Cardiac fibroblast (primary cell): Measurements from ENCODE around the gene ZNG1E.
"Not testable (repeated sequence)": the region's sequence is repeated elsewhere in the genome, so short reads cannot be mapped to it uniquely, and the experiment has no call there.

Experiments
- DNase-seq, 2 donors: peaks; one replicate each; pipeline versions ENCODE4 v3.0.0 to v3.0.0-alpha.2; 2010; ENCODE audit warnings: low read depth in 2 of 2
- H3K4me3 ChIP-seq, 2 donors: replicated peaks in 1 of 2; 1 replicate in 1 of 2; 2 replicates in 1 of 2; pipeline ENCODE4 v1.5.1; 2011; ENCODE audit warnings: low read depth in 2 of 2, low read length in 2 of 2, mild to moderate bottlenecking in 2 of 2, moderate library complexity in 1 of 2
- CTCF ChIP-seq: IDR thresholded peaks from one replicate; pipeline ENCODE4 v1.5.1; 2011; ENCODE audit warnings: low read depth, mild to moderate bottlenecking, low read length, inconsistent platforms

ZNG1E gene

DNA sequence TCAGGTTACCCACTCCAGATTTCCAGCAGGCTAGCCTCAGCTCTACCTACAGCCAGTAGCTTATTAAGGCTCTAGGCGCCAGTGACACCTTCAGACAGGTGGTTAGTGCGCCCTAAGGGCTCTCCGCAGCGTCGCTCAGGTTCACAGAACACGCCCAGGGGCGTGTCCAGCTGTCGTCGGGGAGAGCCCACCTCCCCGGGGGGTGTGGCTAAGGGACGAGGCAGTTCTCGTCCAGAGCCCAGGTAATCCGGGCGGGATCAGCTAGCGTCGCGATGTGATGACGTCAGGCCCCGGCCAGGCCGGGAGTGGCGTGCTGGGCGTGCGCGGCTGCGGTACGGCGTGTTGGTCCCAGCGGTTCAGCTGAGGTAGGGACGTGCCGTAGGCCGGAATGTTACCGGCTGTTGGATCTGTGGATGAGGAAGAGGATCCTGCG, at the start of gene ZNG1E:
ZNG1E (plus strand) TSS at position 340 of the 433 bp plus-strand sequence; CDS start at position 389, 49 bp downstream.
- DNase-seq = peak; percentile 8 to 15
- peak within 1 kb of the TSS; percentile 52 to 57 for H3K4me3 ChIP-seq

DNA sequence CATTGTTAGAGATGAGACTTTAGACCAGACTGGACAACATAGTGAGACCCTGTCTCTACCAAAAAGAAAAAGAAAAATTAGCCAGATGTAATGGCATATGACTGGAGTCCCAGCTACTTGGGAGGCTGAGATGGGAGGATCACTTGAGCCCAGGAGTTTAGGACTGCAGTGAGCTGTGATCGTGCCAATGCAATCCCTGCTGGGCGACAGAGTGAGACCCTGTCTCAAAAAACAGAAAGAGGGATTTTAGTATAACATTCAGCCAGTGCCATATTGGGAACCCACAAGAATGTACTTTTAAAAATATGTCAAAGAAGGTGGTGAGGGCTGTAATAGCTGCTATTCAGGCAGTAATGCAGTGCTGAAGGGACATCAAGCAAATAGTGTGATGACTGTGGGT, 2.1 kb upstream of the ZNG1E start:
- DNase-seq = not testable (repeated sequence)

GRCh38 chr9:65675018-65675417, 710 bp upstream of the ZNG1E start:
- not testable (repeated sequence) for DNase-seq, H3K4me3 ChIP-seq

More for the DNA sequence above, 2.1 kb upstream of the ZNG1E start:
- not testable (repeated sequence) for H3K4me3 ChIP-seq

DNA sequence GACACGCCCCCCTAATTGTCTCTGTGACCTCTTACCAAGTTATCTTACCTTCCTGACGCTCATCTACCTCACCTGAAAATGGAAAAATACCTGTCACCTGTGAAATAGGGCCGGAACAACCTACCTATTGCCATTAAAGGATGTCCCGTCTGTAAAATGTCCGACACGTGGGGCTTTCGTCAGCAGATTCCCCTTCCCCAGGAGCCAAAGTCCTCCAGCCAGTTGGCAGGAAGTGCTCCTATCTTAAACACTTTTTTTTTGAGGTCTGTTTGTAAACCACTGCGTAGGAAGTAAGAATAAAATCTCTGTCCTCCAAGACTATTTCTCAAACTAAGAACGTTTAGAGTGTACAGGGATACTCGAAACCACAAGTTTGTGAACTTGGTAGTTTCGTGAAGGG, 661 bp downstream of the ZNG1E start:
- H3K4me3 ChIP-seq = peak overlapping the region in 1 of 2 donors; percentile 41

DNA sequence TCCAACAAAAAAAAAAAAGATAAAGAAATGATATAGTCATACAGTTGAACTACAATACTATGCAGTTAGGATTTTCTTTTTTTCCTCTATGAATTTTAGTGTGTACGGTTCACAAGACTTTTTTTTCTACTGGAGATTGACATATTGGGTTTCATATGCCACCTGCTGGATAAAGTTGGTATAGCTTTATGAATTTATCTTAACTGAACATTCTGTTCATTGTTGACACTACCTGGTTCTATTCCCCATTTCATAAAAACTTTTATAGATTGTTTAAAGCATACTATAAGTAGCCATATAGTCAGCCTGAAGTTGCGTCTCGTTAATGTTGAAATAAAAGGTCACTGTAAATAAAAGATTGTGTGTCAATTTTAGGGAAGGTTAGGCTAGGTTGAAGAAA, 2.8 kb downstream of the ZNG1E start:
- not testable (repeated sequence) for DNase-seq, H3K4me3 ChIP-seq
- TF ChIP-seq CTCF = peak; percentile 20

More for the DNA sequence above, 661 bp downstream of the ZNG1E start:
- not testable (repeated sequence) for DNase-seq

GRCh38 chr9:65703550-65703949, 27.8 kb downstream of the ZNG1E start:
- not testable (repeated sequence) for H3K4me3 ChIP-seq
- peak in 1 of 2 donors; percentile 8 for DNase-seq

GRCh38 chr9:65714445-65714844, 38.7 kb downstream of the ZNG1E start:
- H3K4me3 ChIP-seq, DNase-seq: not testable (repeated sequence)

- H3K4me3 ChIP-seq, DNase-seq: not testable (repeated sequence)
Observed at GRCh38 chr9:65737096-65737564, 61.4 kb downstream of the ZNG1E start, which contains the start of gene FOXD4L4. TSS of gene FOXD4L4 (plus strand) at chr9:65737146. CDS start at chr9:65737146, 0 bp downstream.

DNA sequence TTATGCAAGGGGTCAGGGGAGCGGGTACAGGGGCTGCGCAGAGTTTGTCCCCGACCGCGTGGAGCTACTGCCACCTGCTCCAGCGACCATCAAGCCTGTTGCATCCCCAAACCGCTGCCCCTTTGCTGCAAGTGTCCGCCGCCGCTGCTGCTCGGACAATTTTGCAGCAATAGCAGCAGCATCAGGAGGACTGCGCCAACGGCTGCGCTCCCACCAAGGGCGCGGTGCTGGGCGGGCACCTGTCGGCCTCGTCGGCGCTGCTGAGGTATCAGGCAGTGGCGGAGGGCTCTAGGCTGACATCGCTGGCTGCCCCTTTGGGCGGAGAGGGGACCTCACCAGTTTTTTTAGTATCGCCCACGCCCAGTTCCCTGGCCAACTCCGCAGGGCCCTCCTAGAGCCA, 62.4 kb downstream of the ZNG1E start:
- not testable (repeated sequence) for DNase-seq, H3K4me3 ChIP-seq
